Ammon's horn (tissue), 1 donor: ENCODE measurements around the gene CDC42EP4.
"Not testable (repeated sequence)": the region's sequence is repeated elsewhere in the genome, so short reads cannot be mapped to it uniquely, and the experiment has no call there.

Experiments
- DNase-seq: peaks from one replicate; pipeline ENCODE4 v3.0.0-alpha.2; 2016; ENCODE audit warnings: low spot score

CDC42EP4 gene

DNA sequence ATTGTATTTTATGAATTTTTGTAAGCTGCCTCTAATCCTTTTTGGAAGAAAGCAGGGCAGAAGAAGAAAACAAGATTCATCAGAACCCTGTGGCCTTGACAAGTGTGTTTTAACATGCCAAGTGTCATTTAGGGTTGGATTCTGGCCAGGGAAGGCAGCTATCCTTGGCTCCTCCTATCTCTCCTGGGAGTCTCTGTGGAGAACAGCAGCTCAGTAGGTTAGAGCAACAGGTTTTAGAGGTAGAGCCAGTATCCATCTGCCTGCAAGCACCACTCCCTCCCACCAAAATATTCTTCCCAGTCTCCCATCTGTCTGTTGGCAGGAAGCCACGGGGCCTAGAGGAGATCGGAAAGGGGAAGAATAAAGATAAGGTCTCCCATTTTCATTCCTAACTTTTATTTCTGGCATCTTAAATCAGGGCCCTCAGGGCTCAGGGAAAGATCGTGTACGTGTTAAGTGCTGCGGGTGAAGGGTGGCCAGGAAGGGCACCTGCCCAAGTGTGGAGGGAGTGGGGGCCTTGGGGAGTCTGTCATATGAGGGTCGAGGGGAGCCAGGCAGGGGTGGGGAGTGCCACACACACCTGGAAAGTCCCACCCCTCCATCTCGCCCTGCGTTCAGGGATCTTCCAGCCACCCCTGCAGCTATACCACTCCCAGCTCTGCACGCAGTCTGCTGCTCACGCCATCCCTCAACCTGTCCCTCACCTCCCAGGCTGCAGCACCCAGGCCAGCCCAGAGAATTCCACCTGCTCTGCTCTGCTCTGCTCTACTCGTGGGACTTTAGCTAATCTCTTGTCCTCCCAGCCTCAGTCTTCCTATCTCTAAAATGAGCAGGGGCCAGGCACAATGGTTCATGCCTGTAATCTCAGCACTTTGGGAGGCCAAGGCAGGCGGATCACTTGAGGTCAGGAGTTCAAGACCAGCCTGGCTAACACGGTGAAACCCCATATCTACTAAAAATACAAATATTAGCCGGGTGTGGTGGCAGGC, 33.0 kb downstream of the CDC42EP4 start:
- DNase-seq = peak; percentile 53

DNA sequence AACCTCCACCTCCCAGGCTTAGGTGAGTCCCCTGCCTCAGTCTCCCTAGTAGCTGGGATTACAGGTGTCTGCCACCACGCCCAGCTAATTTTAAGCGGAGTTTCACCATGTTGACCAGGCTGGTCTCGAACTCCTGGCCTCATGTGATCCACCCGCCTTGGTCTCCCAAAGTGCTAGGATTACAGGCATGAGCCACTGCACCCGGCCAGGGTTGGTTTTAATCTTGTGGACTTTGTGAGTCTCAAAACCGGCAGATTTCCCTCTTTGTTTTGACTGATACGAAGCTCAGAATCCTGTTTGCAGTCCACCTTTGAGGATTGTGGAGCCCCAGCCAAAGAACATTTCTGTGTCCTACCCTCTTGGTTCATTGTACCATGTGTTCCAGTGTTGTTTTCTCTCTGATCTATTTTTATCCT, 33.7 kb downstream of the CDC42EP4 start:
- DNase-seq = no peak

DNA sequence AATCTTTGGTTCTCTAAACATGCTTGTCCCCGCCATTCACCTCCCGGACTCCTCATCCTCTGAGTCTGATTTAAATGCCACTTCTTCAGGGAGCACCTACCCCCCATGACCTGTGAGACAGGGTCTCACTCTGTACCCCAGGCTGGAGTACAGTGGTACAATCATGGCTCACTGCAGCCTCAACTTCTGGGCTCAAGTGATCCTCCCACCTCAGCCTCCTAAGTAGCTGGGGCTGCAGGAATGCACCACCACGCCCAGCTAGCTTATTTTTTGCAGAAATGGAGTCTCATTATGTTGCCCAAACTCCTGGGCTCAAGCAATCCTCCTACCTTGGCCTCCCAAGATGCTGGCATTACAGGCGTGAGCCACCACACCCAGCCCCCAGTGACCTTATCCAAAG, 37.3 kb downstream of the CDC42EP4 start:
- no peak for DNase-seq

DNA sequence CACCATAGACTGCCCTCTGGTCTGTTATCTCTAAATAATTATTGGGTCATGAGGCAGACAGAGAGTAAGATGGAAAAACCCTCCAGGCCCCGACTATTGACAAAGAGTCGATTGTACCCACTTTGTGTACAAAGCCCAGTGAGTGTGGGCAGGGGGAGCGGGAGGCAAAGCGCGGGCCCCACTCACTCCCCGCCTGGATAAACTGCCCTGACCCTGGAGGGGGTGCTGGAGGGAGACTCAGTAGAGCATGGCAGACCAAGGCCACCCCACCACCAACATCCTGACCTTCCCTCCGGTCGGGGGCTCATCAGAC, 38.9 kb downstream of the CDC42EP4 start:
- peak; percentile 73 for DNase-seq

DNA sequence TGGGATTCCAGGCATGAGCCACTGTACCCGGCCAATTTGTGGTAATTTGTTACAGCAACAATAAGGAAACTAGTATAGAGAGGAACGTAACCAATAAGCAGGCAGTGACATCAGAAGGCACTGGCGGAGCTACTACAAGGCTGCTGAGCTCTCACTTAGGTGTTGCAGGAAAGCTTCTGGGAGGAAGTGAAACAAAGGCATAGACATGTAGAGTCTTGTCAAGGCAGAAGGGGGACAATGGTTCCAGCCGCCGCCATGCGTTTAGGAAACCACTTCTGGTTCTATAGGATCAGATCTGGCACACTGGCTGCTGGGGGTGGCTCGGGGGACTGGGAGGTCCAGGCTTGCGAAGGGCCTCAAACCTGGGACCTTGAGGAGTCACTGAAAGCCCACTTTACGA, 40.7 kb downstream of the CDC42EP4 start:
- DNase-seq = no peak

DNA sequence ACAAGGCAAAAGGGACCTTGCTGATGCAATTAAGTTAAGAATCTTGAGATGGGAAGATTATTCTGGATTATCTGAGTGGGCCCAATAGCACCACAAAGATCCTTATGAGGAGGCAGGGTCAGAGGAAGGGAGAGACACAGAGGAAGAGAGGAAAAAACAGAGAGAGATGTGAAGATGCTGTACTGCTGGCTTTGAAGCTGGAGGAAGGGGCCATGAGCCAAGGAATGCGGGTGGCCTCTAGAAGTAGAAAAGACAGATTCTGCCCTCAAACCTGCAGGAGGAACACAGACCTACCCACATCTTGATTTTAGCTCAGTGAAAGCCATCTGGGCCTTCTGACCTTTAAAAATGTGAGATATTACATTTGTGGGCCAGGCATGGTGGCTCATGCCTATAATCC, 42.0 kb downstream of the CDC42EP4 start:
- DNase-seq = no peak

DNA sequence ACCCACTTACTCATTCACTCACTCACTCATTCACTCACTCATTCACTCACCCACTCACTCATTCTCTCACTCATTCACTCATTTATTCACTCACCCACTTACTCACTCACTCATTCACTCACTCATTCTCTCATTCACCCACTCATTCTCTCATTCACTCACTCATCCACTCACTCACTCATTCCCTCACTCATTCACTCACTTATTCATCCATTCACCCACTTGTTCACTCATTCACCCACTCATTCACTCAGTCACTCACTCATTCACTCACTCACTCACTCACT, 42.5 kb downstream of the CDC42EP4 start:
- DNase-seq = no peak

DNA sequence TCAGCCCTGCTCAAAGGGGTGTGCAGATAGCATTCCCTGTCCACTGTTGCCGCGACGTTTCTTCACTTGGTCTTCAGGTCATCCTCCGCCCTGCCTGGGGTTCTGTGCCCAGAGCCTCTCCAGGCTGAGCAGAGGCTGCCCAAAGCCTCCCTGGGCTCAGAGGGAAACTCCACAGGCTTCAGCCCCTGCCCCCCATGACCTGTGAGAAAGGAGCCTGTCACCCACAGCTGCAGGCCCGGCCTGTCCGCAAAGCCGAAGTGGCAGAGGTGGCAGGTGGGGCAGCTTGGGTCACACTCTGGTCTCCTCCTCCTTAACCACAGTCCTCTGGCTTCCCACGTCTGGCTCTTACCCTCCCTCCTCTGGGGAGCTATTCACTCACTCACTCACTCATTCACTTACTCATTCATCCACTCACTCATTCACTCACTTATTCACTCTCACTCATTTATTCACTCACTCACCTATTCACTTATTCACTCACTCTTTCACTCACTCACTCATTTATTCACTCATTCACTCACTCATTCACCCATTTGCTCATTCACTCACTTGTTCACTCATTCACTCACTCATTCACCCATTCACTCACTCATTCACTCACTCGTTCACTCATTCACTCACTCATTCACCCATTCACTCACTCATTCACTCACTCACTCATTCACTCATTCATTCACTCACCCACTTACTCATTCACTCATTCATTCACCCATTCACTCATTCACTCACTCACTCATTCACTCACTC, 43.0 kb downstream of the CDC42EP4 start:
- no peak for DNase-seq

DNA sequence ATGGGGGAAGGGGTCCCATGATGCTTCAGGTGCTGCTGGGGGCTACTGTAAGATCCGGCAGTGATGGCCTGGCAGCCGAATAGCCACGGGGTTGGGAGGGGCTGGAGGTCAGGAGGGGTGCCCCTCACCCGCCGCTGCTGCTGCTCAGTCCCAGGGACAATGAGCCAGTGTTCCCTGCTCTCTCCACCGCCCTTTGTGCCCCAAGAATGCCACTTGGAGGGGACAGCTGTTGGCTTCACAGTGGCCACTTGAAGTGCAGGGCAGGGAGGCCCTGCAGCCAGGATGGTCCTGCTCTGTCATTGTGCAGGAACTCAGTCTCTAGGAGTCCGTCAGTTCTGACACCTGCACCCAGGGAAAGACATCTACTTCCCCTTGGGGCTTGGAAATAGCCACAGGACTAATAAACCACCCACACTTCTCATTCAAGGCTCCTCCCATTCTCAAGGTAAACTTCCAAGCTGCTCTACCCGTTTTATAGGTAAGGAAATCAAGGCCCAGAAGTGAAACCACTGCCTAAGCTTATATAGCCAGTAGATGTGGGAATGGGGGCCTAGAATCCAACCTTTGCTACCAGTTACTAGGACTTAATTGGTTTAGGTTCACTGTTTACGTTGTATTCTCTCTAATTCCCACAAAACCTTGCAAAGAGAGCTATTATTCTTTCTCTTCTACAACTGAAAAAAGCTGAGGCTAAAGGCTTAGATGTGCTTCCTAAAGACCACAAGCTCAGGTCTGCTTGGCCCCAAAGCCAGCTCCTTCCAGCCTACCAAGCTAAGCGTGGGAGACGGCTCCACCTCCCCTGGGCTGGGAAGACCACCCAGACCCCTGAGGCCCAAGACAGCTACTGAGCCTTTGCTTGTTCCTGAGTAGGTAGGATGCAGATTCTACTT, 43.9 kb downstream of the CDC42EP4 start:
- peak; percentile 93 for DNase-seq

DNA sequence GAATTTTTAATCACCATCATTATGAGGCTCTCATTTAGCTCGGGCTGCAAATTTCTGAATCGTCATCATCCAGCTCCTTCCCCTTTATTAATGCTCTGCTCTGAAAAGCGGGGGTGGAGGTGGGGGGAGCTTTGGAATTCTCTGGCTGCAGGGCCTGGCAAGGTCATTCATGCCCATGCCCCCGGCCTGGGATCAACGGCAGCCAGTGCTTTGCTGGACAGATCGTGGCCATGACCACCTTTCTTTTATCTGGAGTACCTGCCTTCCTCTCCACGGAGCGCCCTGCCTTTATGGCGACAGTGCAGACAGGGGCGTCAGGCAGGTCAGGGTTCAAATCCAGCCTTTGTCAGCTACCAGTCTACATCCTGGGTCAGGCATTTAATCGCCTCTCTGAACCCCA, 45.0 kb downstream of the CDC42EP4 start:
- DNase-seq = no peak

DNA sequence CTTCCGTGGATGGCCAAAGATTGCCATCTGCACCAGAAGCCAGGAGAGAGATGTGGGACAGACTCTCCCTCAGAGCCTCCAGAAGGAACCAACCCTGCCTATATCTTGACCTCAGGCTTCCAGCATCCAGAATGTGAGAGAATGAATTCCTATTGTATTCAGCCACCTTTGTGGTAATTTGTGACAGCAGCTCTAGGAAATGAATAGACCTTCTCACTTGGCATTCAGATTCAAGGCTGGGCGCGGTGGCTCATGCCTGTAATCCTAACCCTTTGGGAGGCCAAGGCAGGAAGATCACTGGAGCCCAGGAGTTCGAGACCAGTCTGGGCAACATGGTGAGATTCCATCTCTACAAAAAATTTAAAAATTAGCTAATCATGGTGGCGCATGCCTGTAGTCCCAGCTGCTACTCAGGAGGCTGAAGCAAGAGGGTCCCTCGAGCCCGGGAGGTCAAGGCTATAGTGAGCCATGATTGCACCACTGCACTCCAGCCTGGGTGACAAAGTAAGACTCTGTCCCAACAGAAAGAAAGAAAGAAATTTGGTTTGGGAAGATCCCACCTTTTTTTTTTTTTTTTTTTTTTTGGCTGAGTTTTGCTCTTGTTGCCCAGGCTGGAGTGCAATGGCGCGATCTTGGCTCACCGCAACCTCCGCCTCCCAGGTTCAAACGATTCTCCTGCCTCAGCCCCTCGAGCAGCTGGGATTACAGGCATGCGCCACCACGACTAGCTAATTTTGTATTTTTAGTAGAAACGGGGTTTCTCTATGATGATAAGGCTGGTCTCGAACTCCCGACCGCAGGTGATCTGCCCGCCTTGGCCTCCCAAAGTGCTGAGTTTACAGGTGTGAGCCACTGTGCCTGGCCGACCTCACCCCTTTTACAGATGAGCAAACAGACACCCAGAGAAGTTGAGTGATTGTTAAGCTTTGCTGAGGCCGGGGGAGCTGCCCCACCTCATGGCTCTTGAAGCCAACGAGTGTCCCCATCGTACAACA, 45.9 kb downstream of the CDC42EP4 start:
- no peak for DNase-seq

DNA sequence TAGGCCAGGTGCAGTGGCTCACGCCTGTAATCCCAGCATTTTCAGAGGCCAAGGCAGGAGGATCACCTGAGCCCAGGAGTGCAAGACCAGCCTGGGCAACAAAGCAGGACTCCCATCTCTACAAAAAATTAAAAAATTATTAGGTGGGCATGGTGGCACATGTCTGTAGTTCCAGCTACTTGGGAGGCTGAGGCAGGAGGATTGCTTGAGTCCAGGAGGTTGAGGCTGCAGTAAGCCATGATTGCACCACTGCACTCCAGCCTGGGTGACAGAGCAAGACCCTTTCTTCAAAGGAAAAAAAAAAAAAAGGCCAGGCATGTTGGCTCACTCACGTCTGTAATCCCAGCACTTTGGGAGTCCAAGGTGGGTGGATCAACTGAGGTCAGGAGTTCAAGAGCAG, 47.4 kb downstream of the CDC42EP4 start:
- DNase-seq = not testable (repeated sequence)

DNA sequence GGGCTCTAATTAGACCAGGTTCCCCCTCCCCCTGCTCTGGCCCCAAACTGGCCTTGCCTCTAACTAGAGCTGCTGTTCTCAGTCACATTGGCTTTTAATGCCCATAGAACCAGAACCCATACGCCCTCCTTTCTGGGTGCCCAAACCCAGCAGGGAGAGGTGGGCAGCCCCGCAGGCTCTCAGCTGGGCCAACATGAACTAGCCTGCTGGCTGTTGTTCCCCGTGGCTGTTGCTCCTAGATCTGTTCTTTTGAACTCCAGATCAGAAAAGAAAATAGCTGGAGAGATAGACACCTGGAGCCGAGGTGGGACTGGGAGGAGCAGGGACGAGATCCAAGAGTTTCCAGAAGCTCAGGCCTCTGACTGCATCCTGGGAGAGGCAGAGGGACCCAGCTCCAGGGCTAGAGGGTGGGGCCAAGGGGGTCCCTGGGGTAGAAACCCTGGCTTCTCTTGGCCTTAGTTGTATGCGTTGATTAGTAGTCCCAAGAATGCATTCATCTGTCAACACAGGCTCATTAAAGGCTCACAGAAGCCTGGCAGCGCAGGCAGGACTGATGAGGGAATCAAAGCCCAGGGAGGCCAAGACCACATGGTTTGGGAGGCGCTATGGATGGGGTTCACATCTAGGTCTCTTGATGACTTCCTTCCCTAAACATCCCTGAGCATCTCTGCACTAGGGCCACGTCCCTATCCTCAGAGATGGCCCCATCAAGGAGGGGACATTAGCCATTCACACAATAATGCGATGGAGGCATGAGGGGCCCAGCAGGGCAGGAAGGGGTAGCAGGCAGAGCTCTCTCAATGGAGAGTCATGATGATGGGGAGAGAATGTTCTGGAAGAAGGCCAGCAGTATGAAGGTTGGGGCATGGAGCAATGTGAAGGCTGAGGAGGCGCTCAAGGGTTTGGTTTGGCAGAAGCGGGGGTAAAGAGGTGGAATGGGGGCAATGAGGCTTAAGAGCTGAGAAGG, 48.8 kb downstream of the CDC42EP4 start:
- DNase-seq = no peak

DNA sequence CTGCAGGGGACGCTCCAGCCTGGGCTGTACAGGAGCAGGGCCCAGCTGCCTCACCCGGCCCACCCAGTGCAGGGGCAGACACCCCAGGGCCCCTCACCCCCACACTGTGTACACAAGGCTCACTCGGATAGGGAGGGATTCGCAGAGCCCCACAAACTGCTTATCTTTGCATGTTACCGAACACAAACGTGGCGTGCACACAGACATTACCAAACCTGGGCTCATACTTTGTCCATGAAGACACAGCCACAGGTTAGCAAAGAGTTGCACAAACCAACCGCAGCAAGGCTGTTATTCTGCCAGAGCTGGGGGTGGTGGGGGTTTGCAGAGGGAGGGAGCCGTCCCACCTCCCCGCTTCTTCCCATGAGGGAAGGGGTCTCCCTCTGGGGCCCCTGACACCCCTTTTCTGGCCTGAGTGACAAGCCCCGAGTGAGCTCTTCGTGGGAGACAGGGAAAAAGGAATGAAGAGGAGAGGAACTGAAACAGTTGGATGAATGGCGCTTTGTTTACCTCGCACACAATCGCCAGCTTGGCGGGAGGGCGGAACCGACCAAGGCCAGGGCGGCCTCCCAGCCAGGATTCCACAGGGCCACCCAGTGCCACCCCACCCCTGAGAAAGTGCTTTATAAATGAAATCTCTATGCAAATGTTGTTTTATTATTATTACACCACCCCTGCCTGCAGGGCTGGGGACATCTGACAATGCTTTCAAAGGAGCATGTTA, 49.7 kb downstream of the CDC42EP4 start:
- DNase-seq = peak; percentile 89

DNA sequence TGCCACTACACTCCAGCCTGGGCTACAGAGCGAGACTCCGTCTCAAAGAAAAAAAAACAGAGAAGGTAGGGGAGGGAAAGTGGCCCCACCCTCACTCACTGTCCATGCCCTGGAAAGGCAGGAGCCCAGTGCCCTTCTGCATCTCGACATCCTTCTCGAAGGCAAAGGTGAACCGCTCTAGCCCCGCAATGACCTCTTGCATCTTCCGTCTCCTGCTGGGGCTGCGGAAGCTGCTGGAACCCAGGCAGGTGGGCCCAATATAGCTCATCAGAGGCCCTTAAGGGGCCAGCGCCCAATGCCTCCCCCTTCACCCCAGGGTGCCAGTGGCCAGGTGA, 50.2 kb downstream of the CDC42EP4 start, which contains the start of gene CPSF4L:
TSS of gene CPSF4L (minus strand) at position 264 of the 335 bp plus-strand sequence. CDS start at position 202, 62 bp downstream.
- DNase-seq = no peak

DNA sequence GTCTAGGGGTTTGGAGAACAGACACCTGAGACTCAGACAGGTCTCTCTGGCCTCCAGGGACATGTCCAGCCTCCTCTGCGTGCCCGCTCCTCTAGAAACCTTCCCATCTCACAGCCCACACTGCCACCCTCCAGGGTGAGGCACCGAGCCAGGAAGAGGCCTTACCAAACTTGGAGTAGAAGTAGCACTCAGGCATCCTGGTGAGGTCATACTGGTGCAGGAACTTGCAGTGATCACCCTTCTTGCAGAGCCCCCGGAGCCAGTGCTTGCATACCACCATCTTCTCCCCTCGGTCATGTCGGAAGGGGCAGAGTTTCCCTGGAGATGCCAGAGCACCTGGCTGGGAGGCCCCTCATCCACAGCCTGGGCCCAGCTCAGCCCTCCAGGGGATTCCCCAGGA, 54.3 kb downstream of the CDC42EP4 start:
- DNase-seq = no peak

DNA sequence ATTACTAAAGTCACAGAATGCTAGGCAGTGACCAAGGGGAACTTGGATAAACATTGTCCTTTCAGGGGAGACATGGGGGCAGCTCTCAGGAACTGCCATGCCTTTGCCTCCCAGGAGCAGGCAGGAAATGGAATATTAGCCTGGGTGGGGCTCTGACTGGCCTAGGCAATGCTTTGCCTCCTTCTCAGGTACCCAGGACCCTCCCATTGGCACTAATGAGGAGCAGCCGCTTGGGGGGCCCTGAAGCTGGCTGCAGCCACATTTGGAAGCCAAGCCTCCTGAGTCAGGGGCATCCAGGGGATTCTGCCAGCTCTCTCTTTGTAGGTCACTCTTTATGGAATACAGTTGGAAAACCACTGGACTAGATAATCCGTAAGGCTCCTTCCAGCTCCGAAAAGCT, 55.6 kb downstream of the CDC42EP4 start:
- no peak for DNase-seq

DNA sequence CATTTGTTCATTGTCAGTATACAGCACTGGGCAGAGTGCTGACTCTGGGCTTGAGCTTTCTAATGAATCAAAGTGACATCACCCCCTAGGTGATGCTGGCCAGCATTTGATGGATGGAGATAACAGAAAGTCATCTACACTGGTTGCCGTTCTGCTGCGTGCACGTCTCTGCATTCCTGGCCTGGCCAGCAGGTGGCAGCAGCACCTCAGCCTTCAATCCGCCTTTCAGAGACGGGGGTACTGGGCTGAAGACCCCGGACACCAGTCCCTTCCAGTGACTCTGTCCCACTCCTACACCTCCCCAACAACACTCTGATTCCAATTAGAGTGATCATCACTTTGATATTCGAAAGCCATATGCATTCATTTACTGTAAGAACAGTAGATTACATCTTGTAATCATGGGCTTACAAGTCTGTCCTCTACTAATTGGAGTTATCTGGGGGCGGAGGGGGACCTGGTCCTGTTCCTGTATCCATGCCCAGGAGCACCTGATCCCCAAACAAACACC, 56.1 kb downstream of the CDC42EP4 start:
- DNase-seq = peak; percentile 84

DNA sequence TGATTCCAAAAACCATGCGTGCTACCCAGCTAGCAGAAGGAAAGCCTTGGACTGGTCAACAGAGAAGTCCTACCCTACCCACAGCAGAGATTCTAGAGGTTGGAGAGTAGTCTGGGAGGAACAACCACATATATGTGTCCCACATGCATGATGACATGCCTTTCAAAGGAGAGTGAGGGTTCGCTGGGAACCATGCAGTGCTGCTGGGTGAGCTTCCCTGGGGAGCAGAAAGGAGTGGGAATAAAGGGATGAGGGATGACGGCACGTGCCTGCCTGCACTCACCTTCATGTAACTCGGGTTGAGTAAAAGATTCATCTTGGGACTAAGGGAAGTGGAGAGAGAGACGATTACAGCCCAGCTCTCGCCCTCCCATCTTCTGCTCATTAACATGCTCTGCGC, 59.9 kb downstream of the CDC42EP4 start:
- DNase-seq = no peak
